Posterior vena cava (tissue), 2 donors: Measurements from ENCODE around the gene INHBE. TPM values are rescaled to one million over a fixed set of nuclear protein-coding genes. Genes with fewer than 3 reads are reported as not detected.

ENCODE experiments used
- total RNA-seq, 2 donors: library from RNA; stranded (reverse); fragmentation: NEBNext Ultra II Directional; extraction: Animal tissue kit (Norgen Biotek cat#: 25700); gene quantifications; one replicate each; pipeline ENCODE4 v1.2.1, GENCODE V29; 2021
- donor health status: DM: yes; HTN: yes; CAD: no.
- donor health status: DM: yes; HTN: yes; CAD: no.

Gene INHBE
- total RNA-seq, 2 donors from 2014 or later = not detected

Other genes starting within 250 kb of the INHBE start
- under 1 TPM; 0.24 to 0.79 TPM for gene NXPH4, start 238.5 kb upstream of the INHBE start, total RNA-seq
- gene SHMT2, start 225.6 kb upstream of the INHBE start, total RNA-seq = 10 to 100 TPM; 53.2 to 53.7 TPM
- 1 to 10 TPM; 1.2 to 2.8 TPM for gene STAC3, start 204.1 kb upstream of the INHBE start, total RNA-seq
- 10 to 100 TPM; 49.7 to 51.8 TPM for gene R3HDM2, start 24.3 kb upstream of the INHBE start, total RNA-seq
- gene INHBC, start 20.5 kb upstream of the INHBE start, total RNA-seq = not detected
- 1 to 10 TPM in 1 of 2 donors, under 1 TPM in 1; 0.90 to 3.2 TPM for gene GLI1, start 4.5 kb downstream of the INHBE start, total RNA-seq
- 10 to 100 TPM; 12.7 to 20.7 TPM for gene ARHGAP9, start 24.6 kb downstream of the INHBE start, total RNA-seq
- 100 to 1,000 TPM; 135 to 142 TPM for gene MARS1, start 32.8 kb downstream of the INHBE start, total RNA-seq
- gene DDIT3, start 65.2 kb downstream of the INHBE start, total RNA-seq = 10 to 100 TPM; 34.0 to 43.8 TPM
- gene MBD6, start 67.5 kb downstream of the INHBE start, total RNA-seq = 10 to 100 TPM; 46.5 to 49.1 TPM
- 100 to 1,000 TPM in 1 of 2 donors, 10 to 100 TPM in 1; 90.6 to 104 TPM for gene DCTN2, start 91.9 kb downstream of the INHBE start, total RNA-seq
- under 1 TPM; 0.10 to 0.14 TPM for gene KIF5A, start 94.7 kb downstream of the INHBE start, total RNA-seq
- 10 to 100 TPM; 26.0 to 27.4 TPM for gene PIP4K2C, start 135.9 kb downstream of the INHBE start, total RNA-seq
- gene DTX3, start 149.5 kb downstream of the INHBE start, total RNA-seq = 10 to 100 TPM; 32.4 to 35.6 TPM
- 10 to 100 TPM; 78.8 to 82.8 TPM for gene ARHGEF25, start 156.1 kb downstream of the INHBE start, total RNA-seq
- gene B4GALNT1, start 177.9 kb downstream of the INHBE start, total RNA-seq = 1 to 10 TPM; 4.3 to 6.0 TPM
- gene OS9, start 238.8 kb downstream of the INHBE start, total RNA-seq = 100 to 1,000 TPM; 186 to 279 TPM